ENCODE results near the gene BTBD17. TPM values are rescaled to one million over a fixed set of nuclear protein-coding genes. Genes with fewer than 3 reads are reported as not detected.

BTBD17 gene
- total and polyA plus RNA-seq, 2 of the 8 experiments (the other 6 are each of a cell fraction or from before 2014, with no cell fraction given): 7.0 to 14.8 TPM

GRCh38 chr17:74394977-74395376 lies 33.3 kb upstream of the BTBD17 start:
- Histone ChIP-seq H2BK5ac (ENCODE audit: low read depth, low read length) (0 out of 2 replicates have a peak overlapping the region, but pooled peaks have one; percentile 44), H3K23ac (ENCODE audit: insufficient read length) (no peak overlapping the region), H3K27ac (ENCODE audit: low read depth, low read length) (no peak overlapping the region), H3K36me3 (ENCODE audit: control insufficient read depth in 2 of 4, insufficient read depth in 4 of 4, low read length in 3 of 4) (no peaks in the 10 kb centered on the region), H3K4me3 (ENCODE audit: extremely low read depth in 1 of 4, insufficient read depth in 2 of 4, low read depth in 3 of 4, low read length in 4 of 4) (no peak overlapping the region), H3K27me3 (replicated peaks in 1 of 4; ENCODE audit: control insufficient read depth in 3 of 4, extremely low read depth in 1 of 4, insufficient read depth in 3 of 4, low read length in 3 of 4) (no peaks in the 10 kb centered on the region), H4K91ac (replicated peaks; ENCODE audit: insufficient read length, low read length) (no peak overlapping the region), H2AK5ac (ENCODE audit: low read depth, low read length) (no peak overlapping the region), H3K79me1 (ENCODE audit: low read depth, low read length) (no peaks in the 10 kb centered on the region), H2BK120ac (replicated peaks; ENCODE audit: low read depth, low read length) (no peak overlapping the region), H4K5ac (ENCODE audit: insufficient read length, low read depth, low read length) (no peak overlapping the region), H3K9ac (replicated peaks in 1 of 4; ENCODE audit: extremely low read depth in 1 of 4, low read depth in 3 of 4, low read length in 3 of 4) (no peak overlapping the region), H4K8ac (ENCODE audit: extremely low read depth, insufficient read depth, low read length) (no peak overlapping the region), H2AFZ (ENCODE audit: low read length) (no peak overlapping the region), H2BK12ac (ENCODE audit: low read depth, low read length) (0 out of 2 replicates have a peak overlapping the region, but pooled peaks have one; percentile 68), H4K20me1 (replicated peaks in 1 of 2; ENCODE audit: control insufficient read depth in 1 of 2, insufficient read depth in 2 of 2, low read length in 2 of 2) (no peaks in the 10 kb centered on the region), H3K9me3 (ENCODE audit: insufficient read depth in 2 of 2, low read depth in 1 of 2, low read length in 1 of 2) (no peaks in the 10 kb centered on the region), H3K23me2 (ENCODE audit: low read depth, low read length) (no peaks in the 10 kb centered on the region), H3K18ac (ENCODE audit: extremely low read depth, low read length) (0 out of 2 replicates have a peak overlapping the region, but pooled peaks have one; percentile 32), H3K4me2 (ENCODE audit: insufficient read depth in 1 of 2, low read depth in 2 of 2, low read length in 2 of 2) (no peak overlapping the region), H2BK20ac (ENCODE audit: low read length) (no peak overlapping the region), H3K79me2 (ENCODE audit: control insufficient read depth in 1 of 2, insufficient read depth in 2 of 2, low read length in 2 of 2) (no peaks in the 10 kb centered on the region), H3K14ac (ENCODE audit: insufficient read length) (no peak overlapping the region), H3K4me1 (replicated peaks in 1 of 4; ENCODE audit: control insufficient read depth in 3 of 4, insufficient read depth in 4 of 4, low read length in 3 of 4) (no peaks in the 10 kb centered on the region; a peak in 1 of 7 replicates), H3K4ac (replicated peaks; ENCODE audit: insufficient read length, low read depth, low read length) (no peak overlapping the region), H2BK15ac (ENCODE audit: low read length) (no peak overlapping the region), H3K56ac (replicated peaks; ENCODE audit: insufficient read length, low read depth, low read length) (no peak overlapping the region)
- DNase-seq (ENCODE audit: low read depth in 1 of 2, low spot score in 2 of 2): no peak
- 94% methylated on average over 7 of the region's 7 CpGs; no CpG with 5 or more reads in 1 of the 2 experiments for WGBS, 2 experiments (ENCODE audit: extremely low coverage in 1 of 2, insufficient coverage in 1 of 2, insufficient read length in 1 of 2, insufficient replicate concordance in 2 of 2, low coverage in 1 of 2, low lambda C conversion rate in 2 of 2, missing lambda C conversion rate in 1 of 2)
- TF ChIP-seq TEAD4 (IDR thresholded peaks at IDR 0.05; ENCODE audit: low read depth, low read length): no peak
- TF ChIP-seq CBX5 (IDR thresholded peaks at IDR 0.05; ENCODE audit: low read depth, low read length): no peak
- TF ChIP-seq ATF3 (IDR thresholded peaks at IDR 0.05; ENCODE audit: insufficient read depth, low read depth, low read length): no peak
- TF ChIP-seq SAP30 (IDR thresholded peaks at IDR 0.05; ENCODE audit: insufficient read depth, insufficient replicate concordance, low read length): no peak
- no peak for TF ChIP-seq RFX5 (IDR thresholded peaks at IDR 0.05; ENCODE audit: borderline replicate concordance, low read depth, low read length)
- TF ChIP-seq EP300 (IDR thresholded peaks at IDR 0.05; ENCODE audit: borderline replicate concordance in 1 of 2, low read depth in 2 of 2, low read length in 2 of 2): no peak
- POLR2A ChIA-PET (ENCODE audit: partially characterized antibody): interaction anchor here (1.0 to 1.3 kb wide), 2 partner anchors 9 to 81 kb away, joined by 3 read pairs; no protein-coding TSS in a partner anchor
- CTCF ChIA-PET (ENCODE audit: partially characterized antibody): interaction anchor here (1.0 to 7.2 kb wide), 8 partner anchors 8 to 195 kb away, joined by 3 to 57 read pairs (median 4); partner anchors contain the start of gene BTBD17
- no peak for FAIRE-seq
